Muscle of back (tissue), 11 donors: ENCODE data around the gene SYPL2. TPM values are rescaled to one million over a fixed set of nuclear protein-coding genes. Genes with fewer than 3 reads are reported as not detected.

Experiments used
- DNase-seq, 3 donors: peaks; one replicate each; pipeline versions ENCODE4 v3.0.0 to v3.0.0-alpha.2; 2013
- polyA plus RNA-seq, 10 donors: library from polyadenylated mRNA; unstranded; fragments of 120-200 nt; gene quantifications; one replicate each; pipeline ENCODE4 v1.2.1, GENCODE V29; 2013; ENCODE audit not compliant: insufficient read length in 10 of 10

Gene SYPL2
- polyA plus RNA-seq, 10 donors: 90.2 to 305 (median 215) TPM

DNA sequence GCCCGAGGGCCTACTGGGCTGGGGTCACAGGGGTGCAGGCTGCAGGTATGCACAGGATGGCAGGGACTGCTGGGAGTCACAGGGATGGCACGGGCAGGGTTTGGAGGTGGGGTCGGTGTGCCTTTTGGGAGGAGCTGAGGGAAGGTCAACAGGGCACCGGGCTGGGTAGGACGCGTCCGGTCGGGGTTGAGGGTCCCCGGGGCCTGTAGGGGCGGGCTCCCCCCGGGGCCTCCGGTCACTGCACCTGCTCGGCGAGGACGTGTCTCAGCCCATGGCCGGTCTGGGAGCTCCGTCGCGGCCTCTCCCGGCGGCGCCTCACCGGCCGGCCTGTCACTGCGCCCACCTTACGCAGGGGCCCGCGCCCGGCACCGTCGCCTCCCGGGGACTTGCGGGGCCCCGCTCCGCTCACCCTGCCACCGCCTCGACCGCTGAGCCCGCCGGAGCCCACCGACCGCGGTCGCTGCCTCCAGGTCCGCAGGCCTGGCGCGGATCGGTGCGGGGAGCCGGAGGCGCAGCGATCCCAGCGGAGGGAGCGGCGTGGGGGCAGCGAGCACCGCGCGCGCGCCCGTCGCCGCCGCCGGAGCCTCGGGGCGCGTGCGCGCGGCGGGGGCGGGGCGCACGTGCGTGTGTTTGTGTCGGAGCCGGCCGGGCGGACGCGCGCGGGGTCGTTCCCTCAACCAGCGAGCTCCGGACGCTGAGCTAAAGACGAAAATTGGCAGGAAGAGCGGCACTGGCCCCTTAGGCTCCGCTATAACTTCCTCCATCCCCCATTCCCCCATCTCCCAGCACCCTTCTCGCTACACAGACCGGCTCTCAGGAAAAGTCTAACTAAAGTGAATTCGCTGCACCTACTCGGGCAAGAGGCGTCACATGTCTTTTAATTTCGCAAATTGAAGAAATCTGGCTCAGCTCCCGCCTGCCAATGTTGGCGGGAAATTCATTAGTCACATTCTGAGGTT lies 43.1 kb downstream of the SYPL2 start, which contains the start of gene AMIGO1:
TSS of gene AMIGO1 (minus strand) at position 552 of the 959 bp plus-strand sequence. CDS start 815 bp downstream, outside the sequence.
- peak; percentile 62 to 90 (median 85) for DNase-seq

DNA sequence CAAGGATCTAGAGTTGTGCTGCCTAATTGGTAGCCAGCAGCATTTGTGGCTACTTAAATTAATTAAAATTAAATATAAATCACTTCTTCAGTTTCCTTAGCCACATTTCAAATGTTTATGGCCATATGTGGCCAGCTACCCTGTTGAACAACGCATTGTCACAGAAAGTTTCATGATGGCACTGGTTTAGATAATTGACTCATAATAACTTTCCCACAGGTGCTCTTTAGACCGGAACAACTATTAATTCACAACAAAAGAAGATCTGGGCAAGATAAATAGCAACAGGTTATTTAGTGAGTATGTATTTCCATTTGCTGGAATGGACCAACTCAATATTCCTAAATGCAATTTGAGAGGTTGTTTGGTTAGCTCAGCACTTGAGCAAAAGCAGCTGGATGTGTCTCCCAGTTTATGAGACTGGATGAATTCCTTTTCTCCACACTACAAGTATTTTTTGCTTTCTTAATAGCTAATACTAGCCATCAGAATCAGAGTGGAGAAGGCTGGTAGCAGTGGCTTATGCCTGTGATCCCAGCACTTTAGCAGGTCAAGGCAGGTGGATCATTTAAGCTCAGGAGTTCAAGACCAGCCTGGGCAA lies 46.9 kb downstream of the SYPL2 start:
- DNase-seq: no peak

GRCh38 chr1:109514846-109515245 lies 48.5 kb downstream of the SYPL2 start:
- no peak for DNase-seq

- no peak for DNase-seq
Observed at GRCh38 chr1:109516872-109517271, 50.5 kb downstream of the SYPL2 start.

GRCh38 chr1:109517337-109517736 lies 51.0 kb downstream of the SYPL2 start:
- DNase-seq: no peak

DNA sequence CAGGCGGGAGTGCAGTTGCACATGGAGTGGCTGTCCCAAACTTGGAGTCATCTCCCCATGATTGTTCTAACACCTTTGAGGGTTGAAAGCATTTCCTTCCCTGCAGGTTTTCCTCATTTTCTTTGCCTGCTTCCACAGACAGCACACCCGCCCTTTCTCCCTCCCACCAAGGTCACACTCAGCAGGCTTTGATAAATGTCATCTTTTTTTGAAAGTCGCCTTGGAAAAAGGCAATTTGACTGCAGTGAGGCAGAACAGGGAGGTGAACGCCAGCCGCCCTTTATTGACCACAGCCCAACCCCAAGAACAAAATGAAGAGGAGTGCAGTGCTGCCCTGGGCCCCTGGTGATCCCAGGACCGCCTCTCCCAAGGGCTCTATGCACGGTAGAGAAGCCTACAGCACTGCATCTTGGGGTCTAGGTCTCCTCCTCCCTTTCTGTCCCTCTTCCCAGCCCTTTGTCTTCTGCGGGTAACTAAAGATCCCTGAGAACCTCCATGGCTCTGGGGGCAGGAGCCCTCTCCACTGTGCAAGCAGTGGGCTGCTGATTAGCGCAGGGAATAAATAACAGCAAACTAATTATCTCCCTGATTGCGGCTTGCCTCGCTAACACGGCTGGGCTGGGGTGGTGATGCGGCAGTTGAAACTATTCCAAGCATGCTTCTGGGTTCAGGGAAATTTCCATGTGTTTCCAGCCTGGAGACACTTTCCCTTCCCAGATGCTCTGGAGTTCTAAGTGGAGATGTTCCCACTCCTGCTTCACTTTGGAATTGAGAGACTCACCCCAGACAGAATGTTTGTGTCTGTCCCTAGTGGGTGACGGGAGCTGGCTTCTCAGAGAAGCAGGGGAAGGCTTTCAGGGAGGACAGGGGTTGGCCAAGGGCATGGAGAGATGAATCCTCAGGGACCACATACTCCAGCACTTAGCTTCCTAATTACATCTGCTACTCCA lies 54.9 kb downstream of the SYPL2 start:
- DNase-seq: peak in 1 of 3 donors; percentile 35

GRCh38 chr1:109522026-109522425 lies 55.7 kb downstream of the SYPL2 start:
- DNase-seq: no peak

DNA sequence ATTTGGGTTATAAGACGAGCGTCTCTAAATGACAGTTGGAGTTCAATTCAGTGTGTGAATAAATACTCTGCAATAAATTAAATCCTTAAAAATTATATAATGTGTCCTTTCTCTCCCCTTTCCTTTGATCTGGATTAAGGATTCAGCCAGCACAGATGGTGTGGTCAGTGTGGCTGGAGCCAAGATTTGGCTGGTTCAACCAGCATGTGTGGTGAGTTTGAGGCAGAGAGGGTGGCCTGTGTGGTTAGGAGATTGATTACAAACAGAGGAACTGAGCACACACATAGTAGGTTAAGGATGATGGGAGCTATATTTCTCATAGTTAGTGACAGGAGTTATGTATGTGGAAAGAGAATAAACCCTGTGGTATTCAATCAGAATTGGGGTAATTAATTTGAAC lies 57.4 kb downstream of the SYPL2 start:
- DNase-seq: no peak

- DNase-seq: no peak
Observed at GRCh38 chr1:109527098-109527811, 60.9 kb downstream of the SYPL2 start.

DNA sequence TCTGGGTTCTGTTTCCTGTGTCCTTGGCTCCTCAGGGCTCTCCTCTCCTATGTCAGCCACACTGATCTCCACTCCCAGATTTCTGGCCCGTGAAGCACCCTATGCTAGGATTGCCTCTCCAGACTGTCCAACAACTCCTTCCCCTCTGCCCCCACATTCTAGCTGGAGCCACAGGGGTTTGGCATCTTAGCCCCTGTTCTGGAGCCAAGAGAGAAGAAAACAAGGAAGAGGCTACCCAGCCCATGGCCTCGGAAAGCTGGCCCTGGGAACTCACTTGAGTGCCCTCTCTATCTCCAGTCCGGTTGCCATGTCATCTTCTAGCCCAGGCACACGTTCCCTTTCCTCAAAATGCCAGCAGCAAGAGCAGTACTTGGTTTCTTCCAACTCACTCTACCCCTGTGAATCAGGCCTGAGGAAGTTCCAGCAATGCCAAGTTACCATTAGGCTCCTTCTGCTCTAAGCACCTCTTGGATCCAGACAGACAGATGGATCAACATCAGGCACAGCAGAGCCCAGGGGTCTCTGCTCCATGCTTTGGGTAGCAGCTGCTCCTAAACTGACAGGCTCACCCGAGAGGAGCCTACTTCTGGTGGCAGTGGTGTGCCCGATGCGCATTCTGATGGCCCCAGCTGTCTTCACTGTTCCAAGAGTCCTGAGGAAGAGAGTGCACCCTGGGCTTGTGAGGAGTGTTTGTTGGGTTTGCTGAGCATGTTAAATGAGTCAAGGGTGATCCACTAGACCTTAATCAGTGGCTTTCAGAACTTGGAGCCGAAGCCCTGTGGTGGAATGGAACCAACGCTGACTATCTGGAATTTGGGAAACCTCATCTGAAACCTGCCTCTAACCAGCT lies 61.7 kb downstream of the SYPL2 start:
- DNase-seq: no peak

- no peak for DNase-seq
Observed at GRCh38 chr1:109528712-109529111, 62.4 kb downstream of the SYPL2 start.

GRCh38 chr1:109529881-109530456 lies 63.6 kb downstream of the SYPL2 start:
- DNase-seq: peak; percentile 56 to 75 (median 60)

DNA sequence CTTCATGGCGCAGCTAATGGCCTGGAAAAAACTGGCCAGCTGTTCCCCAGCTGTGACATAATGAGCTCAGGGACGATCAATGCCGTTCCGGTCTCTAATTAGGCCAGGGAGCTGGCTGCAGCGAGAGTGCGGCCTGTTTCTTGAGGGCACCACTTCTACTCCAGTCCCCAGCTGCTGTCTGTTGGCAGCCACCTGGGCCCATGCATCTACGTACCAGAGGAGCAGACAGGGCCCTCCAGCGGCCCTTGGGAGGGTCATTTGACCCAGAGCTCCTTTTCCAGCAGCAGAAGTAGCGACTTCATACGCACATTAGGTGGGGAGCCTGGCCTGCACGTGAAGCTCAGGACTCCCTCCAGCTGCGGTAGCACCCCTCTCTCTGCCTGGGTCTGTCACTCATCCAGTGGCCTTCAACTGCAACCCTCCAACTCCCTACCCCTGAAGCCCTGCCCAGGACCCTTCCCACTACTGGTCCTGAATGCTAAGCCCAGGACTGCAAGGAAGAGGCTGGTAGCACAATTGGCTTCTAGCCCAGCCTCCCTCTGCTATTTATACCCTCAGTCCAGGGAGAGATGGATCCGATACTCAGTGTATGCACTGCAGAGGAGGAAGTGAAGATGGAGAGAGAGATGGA lies 64.2 kb downstream of the SYPL2 start:
- DNase-seq: peak; percentile 60 to 84 (median 67)

GRCh38 chr1:109531380-109531779 lies 65.0 kb downstream of the SYPL2 start:
- DNase-seq: no peak

Other genes starting within 250 kb of the SYPL2 start
- 1 to 10 TPM; 2.5 to 7.9 (median 4.2) TPM for gene CELSR2, start 217.0 kb upstream of the SYPL2 start, polyA plus RNA-seq
- 10 to 100 TPM; 10.0 to 21.2 (median 13.3) TPM for gene PSRC1, start 183.4 kb upstream of the SYPL2 start, polyA plus RNA-seq
- gene MYBPHL, start 159.5 kb upstream of the SYPL2 start, polyA plus RNA-seq: 1 to 10 TPM in 5 of 10 donors, under 1 TPM in 5; 0.40 to 1.9 (median 0.93) TPM
- 10 to 100 TPM; 21.9 to 45.5 (median 25.6) TPM for gene SORT1, start 68.6 kb upstream of the SYPL2 start, polyA plus RNA-seq
- gene PSMA5, start 40.1 kb upstream of the SYPL2 start, polyA plus RNA-seq: 10 to 100 TPM; 61.8 to 90.0 (median 69.1) TPM
- gene ATXN7L2, start 17.4 kb downstream of the SYPL2 start, polyA plus RNA-seq: 10 to 100 TPM; 11.8 to 32.9 (median 20.8) TPM
- gene CYB561D1, start 27.5 kb downstream of the SYPL2 start, polyA plus RNA-seq: 10 to 100 TPM in 4 of 10 donors, 1 to 10 TPM in 6; 6.2 to 12.4 (median 9.2) TPM
- gene AMIGO1, start 43.2 kb downstream of the SYPL2 start, polyA plus RNA-seq: 10 to 100 TPM in 6 of 10 donors, 1 to 10 TPM in 4; 8.8 to 16.9 (median 10.7) TPM
- gene GPR61, start 73.3 kb downstream of the SYPL2 start, polyA plus RNA-seq: 1 to 10 TPM in 9 of 10 donors, under 1 TPM in 1; 0.95 to 2.4 (median 1.6) TPM
- gene GNAI3, start 82.1 kb downstream of the SYPL2 start, polyA plus RNA-seq: 1 to 10 TPM; 6.7 to 9.7 (median 8.2) TPM
- under 1 TPM in 1 of 10 donors, not detected in 9; 0.19 TPM for gene GNAT2, start 153.1 kb downstream of the SYPL2 start, polyA plus RNA-seq
- gene AMPD2, start 153.3 kb downstream of the SYPL2 start, polyA plus RNA-seq: 10 to 100 TPM; 26.0 to 41.4 (median 34.1) TPM
- gene GSTM4, start 189.6 kb downstream of the SYPL2 start, polyA plus RNA-seq: 10 to 100 TPM; 12.9 to 25.9 (median 20.7) TPM
- 100 to 1,000 TPM; 118 to 193 (median 154) TPM for gene GSTM2, start 201.5 kb downstream of the SYPL2 start, polyA plus RNA-seq
- gene GSTM1, start 221.3 kb downstream of the SYPL2 start, polyA plus RNA-seq: 10 to 100 TPM in 4 of 10 donors, 1 to 10 TPM in 2, under 1 TPM in 3, not detected in 1; 0.28 to 59.1 (median 1.2) TPM
- gene GSTM5, start 245.7 kb downstream of the SYPL2 start, polyA plus RNA-seq: 10 to 100 TPM in 7 of 10 donors, 1 to 10 TPM in 3; 7.3 to 42.1 (median 13.7) TPM